ENCODE measurements around the gene OPN1MW3. TPM values are rescaled to one million over a fixed set of nuclear protein-coding genes. Genes with fewer than 3 reads are reported as not detected.
"Not testable (repeated sequence)": the region's sequence is repeated elsewhere in the genome, so short reads cannot be mapped to it uniquely, and the experiment has no call there.

OPN1MW3 gene
- total RNA-seq, 1 experiment from 2014 or later, result not detected

DNA sequence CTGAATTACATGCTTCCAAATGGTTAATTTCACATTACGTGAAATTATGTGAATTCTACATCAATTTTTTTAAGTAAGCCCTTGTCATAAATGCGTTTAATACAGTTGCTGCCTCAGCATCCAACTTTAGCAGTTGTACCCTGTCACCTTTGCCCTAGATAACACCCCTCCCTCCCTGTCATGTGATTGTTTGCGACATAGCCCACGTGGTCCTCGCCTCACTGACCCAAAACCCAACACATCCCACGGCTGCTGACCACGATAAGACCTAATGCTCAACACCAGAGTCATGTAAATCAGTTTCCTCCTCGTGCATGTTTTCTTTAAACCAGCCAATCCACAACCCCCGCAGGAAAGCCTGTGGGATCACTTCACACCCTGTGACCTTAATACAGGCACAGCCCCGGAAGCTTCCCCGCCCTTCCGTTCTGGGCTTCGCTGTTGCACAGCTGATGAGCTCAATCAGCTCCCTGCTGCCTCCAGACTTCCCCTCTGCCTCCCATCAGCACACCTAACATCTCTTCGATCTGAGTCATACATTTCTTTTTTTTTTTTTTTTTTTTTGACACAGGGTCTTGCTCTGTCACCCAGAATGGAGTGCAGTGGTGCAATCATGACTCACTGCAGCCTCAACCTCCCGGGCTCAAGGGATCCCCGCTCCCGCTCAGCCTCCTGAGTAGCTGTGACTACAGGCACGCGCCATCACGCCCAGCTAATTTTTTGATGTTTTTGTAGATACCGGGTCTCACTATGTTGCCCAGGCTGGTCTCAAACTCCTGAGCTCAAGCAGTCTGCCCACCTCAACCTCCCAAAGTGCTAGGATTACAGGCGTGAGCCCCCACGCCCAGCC is 27.3 kb downstream of the OPN1MW3 start:
- H3K9me3 ChIP-seq (ENCODE audit: low read length); H3K9me2 ChIP-seq (replicated peaks; ENCODE audit: insufficient read depth, low read length); H3K27me3 ChIP-seq (ENCODE audit: low read length); H3K27ac ChIP-seq (ENCODE audit: low read length); H3K4me2 ChIP-seq (ENCODE audit: low read depth, low read length, poor library complexity, severe bottlenecking); H3K9ac ChIP-seq (ENCODE audit: low read length); DNase-seq; H3K4me1 ChIP-seq (ENCODE audit: low read length); H3K79me2 ChIP-seq (ENCODE audit: low read length); H2AFZ ChIP-seq (ENCODE audit: low read length); H3K4me3 ChIP-seq (ENCODE audit: low read length); H4K20me1 ChIP-seq (ENCODE audit: insufficient read depth, low read depth, low read length); H3K36me3 ChIP-seq (ENCODE audit: insufficient read depth, low read length): not testable (repeated sequence)

DNA sequence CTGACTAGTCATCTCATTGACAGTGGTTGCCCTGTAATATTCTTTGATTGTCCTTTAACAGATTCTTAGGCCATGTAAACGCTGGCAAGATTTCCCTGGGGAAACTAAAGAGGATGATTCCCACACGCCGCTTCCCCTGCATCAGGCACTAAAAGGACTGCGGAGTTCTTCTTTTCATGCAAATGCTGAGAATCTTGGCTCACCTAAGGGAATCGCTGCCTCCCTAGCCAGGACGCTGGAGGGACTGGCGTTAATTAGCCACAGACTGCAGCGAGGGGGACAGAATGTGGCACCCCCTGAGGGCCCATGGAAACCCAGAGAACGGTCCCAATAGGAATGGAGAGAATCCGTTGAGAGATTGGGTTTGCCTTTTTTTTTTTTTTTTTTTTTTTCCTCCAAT is 29.0 kb downstream of the OPN1MW3 start:
- not testable (repeated sequence) for H3K27ac ChIP-seq (ENCODE audit: low read length); H2AFZ ChIP-seq (ENCODE audit: low read length); DNase-seq; H3K36me3 ChIP-seq (ENCODE audit: insufficient read depth, low read length); H3K79me2 ChIP-seq (ENCODE audit: low read length); H3K4me3 ChIP-seq (ENCODE audit: low read length); H4K20me1 ChIP-seq (ENCODE audit: insufficient read depth, low read depth, low read length); H3K9me2 ChIP-seq (replicated peaks; ENCODE audit: insufficient read depth, low read length); H3K9me3 ChIP-seq (ENCODE audit: low read length); H3K27me3 ChIP-seq (ENCODE audit: low read length); H3K9ac ChIP-seq (ENCODE audit: low read length); H3K4me1 ChIP-seq (ENCODE audit: low read length); H3K4me2 ChIP-seq (ENCODE audit: low read depth, low read length, poor library complexity, severe bottlenecking)

DNA sequence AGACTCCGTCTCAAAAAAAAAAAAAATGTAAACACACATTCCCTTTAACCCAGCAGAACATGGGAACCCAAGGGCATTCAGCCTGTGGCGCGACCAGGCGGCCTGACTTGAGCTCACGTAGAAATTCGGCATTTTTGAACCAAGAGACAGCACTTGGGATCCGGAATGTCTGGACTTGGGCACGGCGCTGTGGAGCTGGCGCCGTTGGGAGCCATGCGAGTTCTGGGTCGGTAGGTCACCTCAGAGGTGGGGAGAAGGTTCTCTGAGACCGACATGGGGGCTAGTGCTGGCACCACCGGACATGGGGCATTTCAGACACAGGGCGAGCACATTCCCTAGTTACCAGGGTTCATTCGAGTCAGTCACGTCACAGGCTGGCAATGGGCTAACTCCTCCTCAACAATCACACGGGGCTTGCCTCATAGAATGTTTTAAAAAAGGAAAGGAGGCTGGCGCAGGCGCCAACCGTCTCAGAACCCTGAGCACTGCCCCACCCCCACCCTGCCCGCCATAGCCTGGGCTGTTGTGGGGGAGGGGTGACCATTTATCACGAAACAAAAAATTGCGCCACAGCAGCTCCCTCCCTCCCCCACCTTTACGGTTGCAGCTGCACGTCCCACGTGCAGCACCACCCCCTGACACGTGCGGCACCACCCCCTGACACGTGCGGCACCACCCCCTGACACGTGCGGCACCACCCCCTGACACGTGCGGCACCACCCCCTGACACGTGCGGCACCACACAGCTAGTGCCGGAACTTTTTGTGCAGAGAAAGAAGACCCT is 37.6 kb downstream of the OPN1MW3 start, which contains the start of gene TEX28:
Gene TEX28, minus strand, starts transcription at position 334 of the 784 bp plus-strand sequence. CDS start 3,007 bp downstream, outside the sequence.
- H2AFZ ChIP-seq (ENCODE audit: low read length), result no peak within 1 kb of the TSS
- H3K4me1 ChIP-seq (ENCODE audit: low read length), result no peaks in the 10 kb centered on the region
- no peaks in the 10 kb centered on the region for H3K9me2 ChIP-seq (replicated peaks; ENCODE audit: insufficient read depth, low read length)
- H3K4me3 ChIP-seq (ENCODE audit: low read length), result no peak within 1 kb of the TSS
- H3K4me2 ChIP-seq (ENCODE audit: low read depth, low read length, poor library complexity, severe bottlenecking), result no peak within 1 kb of the TSS
- no peaks in the 10 kb centered on the region for H3K79me2 ChIP-seq (ENCODE audit: low read length)
- H4K20me1 ChIP-seq (ENCODE audit: insufficient read depth, low read depth, low read length), result no peaks in the 10 kb centered on the region
- H3K36me3 ChIP-seq (ENCODE audit: insufficient read depth, low read length), result no peaks in the 10 kb centered on the region
- no peaks in the 10 kb centered on the region for H3K9me3 ChIP-seq (ENCODE audit: low read length)
- DNase-seq, result no peak
- H3K27ac ChIP-seq (ENCODE audit: low read length), result no peak within 1 kb of the TSS
- no peaks in the 10 kb centered on the region for H3K27me3 ChIP-seq (ENCODE audit: low read length)
- no peak within 1 kb of the TSS for H3K9ac ChIP-seq (ENCODE audit: low read length)

DNA sequence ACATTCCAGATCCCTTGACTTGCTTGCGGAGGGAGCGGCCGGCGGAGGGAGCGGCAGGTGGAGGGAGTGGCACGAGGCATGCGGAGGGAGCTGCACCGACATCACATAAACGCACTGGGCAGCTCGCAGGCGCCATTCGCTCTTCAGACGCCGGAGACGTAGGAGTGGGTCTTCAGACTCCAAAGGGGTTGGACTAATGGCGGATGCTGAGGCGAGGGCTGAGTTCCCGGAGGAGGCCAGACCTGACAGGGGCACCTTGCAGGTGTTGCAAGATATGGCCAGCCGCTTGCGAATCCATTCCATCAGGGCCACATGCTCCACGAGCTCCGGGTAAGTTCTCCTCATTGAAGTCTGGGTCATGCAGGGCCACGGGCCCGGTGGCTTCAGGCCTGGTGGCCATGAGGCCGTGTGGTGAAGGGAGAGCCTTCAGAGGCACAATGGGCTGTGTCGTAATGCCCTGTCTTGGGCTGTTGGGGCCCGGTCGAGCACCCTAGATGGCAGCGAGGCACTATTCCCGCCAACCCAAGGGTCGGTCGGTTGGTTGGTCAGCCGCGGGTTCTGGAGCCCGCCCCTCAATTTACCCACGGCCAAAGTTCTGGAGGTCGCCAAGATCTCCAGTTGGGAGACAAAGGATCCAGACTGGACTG is 38.4 kb downstream of the OPN1MW3 start, which contains the start of gene TKTL1:
Gene TKTL1, plus strand, starts transcription at position 132 of the 647 bp plus-strand sequence. Its CDS starts 65 bp downstream, at position 197.
- Histone ChIP-seq H3K36me3 (ENCODE audit: insufficient read depth, low read length) (no peaks in the 10 kb centered on the region), H3K4me1 (ENCODE audit: low read length) (no peaks in the 10 kb centered on the region), H4K20me1 (ENCODE audit: insufficient read depth, low read depth, low read length) (no peaks in the 10 kb centered on the region), H3K27me3 (ENCODE audit: low read length) (no peaks in the 10 kb centered on the region), H3K27ac (ENCODE audit: low read length) (no peak within 1 kb of the TSS), H3K4me2 (ENCODE audit: low read depth, low read length, poor library complexity, severe bottlenecking) (no peak within 1 kb of the TSS), H3K9me3 (ENCODE audit: low read length) (no peaks in the 10 kb centered on the region), H2AFZ (ENCODE audit: low read length) (no peak within 1 kb of the TSS), H3K9me2 (replicated peaks; ENCODE audit: insufficient read depth, low read length) (no peaks in the 10 kb centered on the region), H3K79me2 (ENCODE audit: low read length) (no peaks in the 10 kb centered on the region), H3K4me3 (ENCODE audit: low read length) (no peak within 1 kb of the TSS), H3K9ac (ENCODE audit: low read length) (no peak within 1 kb of the TSS)
- DNase-seq, result no peak

DNA sequence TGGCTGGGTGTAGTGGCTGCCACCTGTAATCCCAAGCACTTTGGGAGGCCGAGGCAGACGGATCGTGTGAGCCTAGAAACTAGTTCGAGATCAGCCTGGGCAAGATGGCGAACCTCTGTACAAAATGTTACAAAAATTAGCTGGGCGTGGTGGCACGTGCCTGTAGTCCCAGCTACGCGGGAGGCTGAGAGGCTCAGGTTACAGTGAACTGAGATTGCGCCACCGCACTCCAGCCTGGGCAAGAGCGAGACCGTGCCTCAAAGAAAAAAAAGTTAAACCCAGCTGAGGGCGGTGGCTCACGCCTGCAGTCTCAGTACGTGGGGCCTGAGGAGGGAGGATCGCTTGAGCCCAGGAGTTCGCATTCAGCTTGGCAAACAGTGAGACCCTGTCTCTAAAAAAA is 39.3 kb downstream of the OPN1MW3 start:
- H3K9ac ChIP-seq (ENCODE audit: low read length), result no peak overlapping the region
- H3K9me2 ChIP-seq (replicated peaks; ENCODE audit: insufficient read depth, low read length), result no peaks in the 10 kb centered on the region
- H2AFZ ChIP-seq (ENCODE audit: low read length), result no peak overlapping the region
- no peaks in the 10 kb centered on the region for H3K9me3 ChIP-seq (ENCODE audit: low read length)
- no peak overlapping the region for H3K27ac ChIP-seq (ENCODE audit: low read length)
- H4K20me1 ChIP-seq (ENCODE audit: insufficient read depth, low read depth, low read length), result no peaks in the 10 kb centered on the region
- no peaks in the 10 kb centered on the region for H3K27me3 ChIP-seq (ENCODE audit: low read length)
- no peak overlapping the region for H3K4me2 ChIP-seq (ENCODE audit: low read depth, low read length, poor library complexity, severe bottlenecking)
- no peak for DNase-seq
- H3K4me1 ChIP-seq (ENCODE audit: low read length), result no peaks in the 10 kb centered on the region
- no peaks in the 10 kb centered on the region for H3K36me3 ChIP-seq (ENCODE audit: insufficient read depth, low read length)
- H3K79me2 ChIP-seq (ENCODE audit: low read length), result no peaks in the 10 kb centered on the region
- H3K4me3 ChIP-seq (ENCODE audit: low read length), result no peak overlapping the region

DNA sequence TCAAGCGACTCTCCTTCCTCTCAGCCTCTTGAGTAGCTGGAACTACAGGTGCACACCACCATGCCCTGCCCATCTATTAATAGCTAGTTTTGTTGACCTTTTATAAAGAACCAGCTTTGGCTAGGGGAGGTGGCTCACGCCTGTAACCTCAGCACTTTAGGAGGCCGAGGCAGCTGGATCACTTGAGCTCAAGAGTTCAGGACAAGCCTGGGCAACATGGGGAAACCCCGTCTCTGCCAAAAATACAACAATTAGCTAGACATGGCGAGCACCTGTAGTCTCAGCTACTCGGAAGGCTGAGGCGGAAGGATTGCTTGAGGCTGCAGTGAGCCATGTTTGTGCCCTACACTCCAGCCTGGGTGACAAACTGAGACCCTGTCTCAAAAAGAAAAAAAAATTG is 40.9 kb downstream of the OPN1MW3 start:
- Histone ChIP-seq H4K20me1 (ENCODE audit: insufficient read depth, low read depth, low read length) (no peaks in the 10 kb centered on the region), H2AFZ (ENCODE audit: low read length) (no peak overlapping the region), H3K79me2 (ENCODE audit: low read length) (no peaks in the 10 kb centered on the region)

DNA sequence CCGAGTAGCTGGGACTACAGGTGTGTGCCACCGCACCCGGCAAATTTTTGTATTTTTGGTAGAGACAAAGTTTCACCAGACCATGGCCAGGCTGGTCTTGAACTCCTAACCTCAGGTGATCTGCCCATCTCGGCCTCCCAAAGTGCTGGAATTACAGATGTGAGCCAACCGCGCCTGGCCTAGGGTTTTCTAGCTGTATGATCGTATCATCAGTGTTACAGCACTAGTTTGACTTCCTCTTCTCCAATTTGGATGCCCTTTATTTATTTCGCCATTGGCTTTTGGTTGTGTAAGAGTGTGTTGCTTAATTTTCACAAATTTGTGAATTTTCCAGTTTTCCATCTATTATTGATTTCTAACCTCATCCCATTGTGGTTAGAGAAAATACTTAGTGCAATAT is 43.4 kb downstream of the OPN1MW3 start:
- Histone ChIP-seq H3K36me3 (ENCODE audit: insufficient read depth, low read length) (no peaks in the 10 kb centered on the region), H2AFZ (ENCODE audit: low read length) (no peak overlapping the region), H3K79me2 (ENCODE audit: low read length) (no peaks in the 10 kb centered on the region), H3K4me1 (ENCODE audit: low read length) (no peaks in the 10 kb centered on the region), H3K27me3 (ENCODE audit: low read length) (no peaks in the 10 kb centered on the region), H3K9ac (ENCODE audit: low read length) (no peak overlapping the region), H3K4me3 (ENCODE audit: low read length) (no peak overlapping the region), H3K27ac (ENCODE audit: low read length) (no peak overlapping the region), H3K9me2 (replicated peaks; ENCODE audit: insufficient read depth, low read length) (no peaks in the 10 kb centered on the region), H3K4me2 (ENCODE audit: low read depth, low read length, poor library complexity, severe bottlenecking) (no peak overlapping the region), H3K9me3 (ENCODE audit: low read length) (no peaks in the 10 kb centered on the region), H4K20me1 (ENCODE audit: insufficient read depth, low read depth, low read length) (no peaks in the 10 kb centered on the region)
- no peak for DNase-seq

More for the DNA sequence above, 40.9 kb downstream of the OPN1MW3 start:
- Histone ChIP-seq H3K27ac (ENCODE audit: low read length) (no peak overlapping the region), H3K27me3 (ENCODE audit: low read length) (no peaks in the 10 kb centered on the region), H3K4me1 (ENCODE audit: low read length) (no peaks in the 10 kb centered on the region), H3K4me2 (ENCODE audit: low read depth, low read length, poor library complexity, severe bottlenecking) (no peak overlapping the region), H3K4me3 (ENCODE audit: low read length) (no peak overlapping the region), H3K36me3 (ENCODE audit: insufficient read depth, low read length) (no peaks in the 10 kb centered on the region), H3K9me3 (ENCODE audit: low read length) (no peaks in the 10 kb centered on the region), H3K9me2 (replicated peaks; ENCODE audit: insufficient read depth, low read length) (no peaks in the 10 kb centered on the region), H3K9ac (ENCODE audit: low read length) (no peak overlapping the region)
- no peak for DNase-seq

DNA sequence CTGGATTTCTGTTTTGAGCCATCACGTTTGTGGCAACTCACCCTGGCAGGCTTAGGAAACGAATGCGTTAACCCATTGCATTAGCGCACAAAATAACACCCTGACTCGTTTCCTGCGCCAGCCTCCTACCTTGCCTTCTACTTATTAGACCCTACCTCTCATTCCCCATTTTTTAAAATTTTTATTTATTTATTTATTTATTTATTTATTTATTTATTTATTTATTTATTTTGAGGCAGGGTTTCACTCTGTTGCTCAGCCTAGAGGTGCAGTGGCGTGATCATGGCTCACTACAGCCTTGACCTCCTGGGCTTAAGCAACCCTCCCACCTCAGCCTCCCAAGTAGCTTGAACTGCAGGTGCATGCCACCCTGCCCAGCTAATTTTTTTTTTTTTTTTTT is 45.6 kb downstream of the OPN1MW3 start:
- not testable (repeated sequence) for DNase-seq; H3K4me2 ChIP-seq (ENCODE audit: low read depth, low read length, poor library complexity, severe bottlenecking)

More for the DNA sequence above, 45.6 kb downstream of the OPN1MW3 start:
- H3K27me3 ChIP-seq (ENCODE audit: low read length); H3K36me3 ChIP-seq (ENCODE audit: insufficient read depth, low read length); H2AFZ ChIP-seq (ENCODE audit: low read length); H3K27ac ChIP-seq (ENCODE audit: low read length); H3K9ac ChIP-seq (ENCODE audit: low read length); H3K4me1 ChIP-seq (ENCODE audit: low read length); H3K79me2 ChIP-seq (ENCODE audit: low read length); H4K20me1 ChIP-seq (ENCODE audit: insufficient read depth, low read depth, low read length); H3K9me2 ChIP-seq (replicated peaks; ENCODE audit: insufficient read depth, low read length); H3K9me3 ChIP-seq (ENCODE audit: low read length); H3K4me3 ChIP-seq (ENCODE audit: low read length): not testable (repeated sequence)
